ENCODE data around the gene SDF4. TPM values are rescaled to one million over a fixed set of nuclear protein-coding genes. Genes with fewer than 3 reads are reported as not detected.

Gene SDF4
- total and polyA plus RNA-seq, 2 donors (not counting 1 experiment from before 2014, with no cell fraction given) = 127 to 133 TPM

DNA sequence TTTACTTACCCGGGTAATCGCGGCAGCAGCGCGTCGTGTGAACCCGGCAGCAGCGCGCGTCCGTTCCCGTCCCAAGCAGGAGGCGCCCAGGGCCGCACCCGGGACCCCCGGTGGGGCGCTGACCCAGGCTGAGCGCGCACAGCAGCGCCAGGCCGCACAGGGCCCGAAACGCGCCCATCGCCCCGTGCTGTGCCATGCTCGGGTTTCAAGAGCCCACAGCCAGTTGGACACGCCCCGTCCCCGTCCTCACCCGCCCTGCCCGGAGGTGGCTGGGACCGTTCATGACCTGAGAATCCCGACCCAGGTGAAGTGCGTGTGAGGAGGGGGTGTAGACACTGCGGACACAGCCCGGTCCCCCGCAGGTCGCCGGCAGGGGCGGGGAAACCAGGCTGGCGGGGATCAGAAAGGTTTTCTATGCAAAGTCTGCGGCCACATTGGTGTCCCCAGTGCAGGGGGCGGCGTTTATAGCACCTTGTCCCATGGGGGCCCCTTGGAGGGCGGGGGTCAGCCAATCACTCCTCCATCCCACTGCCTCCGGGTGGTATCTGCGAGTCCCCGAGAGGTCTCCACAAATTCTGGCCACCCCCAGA lies 25.3 kb downstream of the SDF4 start, which contains the start of gene TNFRSF18:
TNFRSF18 (minus strand) TSS at position 217 of the 590 bp plus-strand sequence; CDS start at position 196, 21 bp downstream.
- no peaks in the 10 kb centered on the region for H3K27me3 ChIP-seq (ENCODE audit: control insufficient read depth, insufficient read depth, low read length)
- no peak within 1 kb of the TSS for H2AFZ ChIP-seq (ENCODE audit: low read length)
- no peak within 1 kb of the TSS for H3K27ac ChIP-seq (ENCODE audit: insufficient read depth, low read length)
- H3K4me1 ChIP-seq (ENCODE audit: control insufficient read depth, extremely low read depth, insufficient read depth, low read length) = peaks cover 6% of the 10 kb centered on the region
- no peaks in the 10 kb centered on the region for H4K20me1 ChIP-seq (ENCODE audit: control insufficient read depth, extremely low read depth, insufficient read depth, low read length)
- peak within 1 kb of the TSS; percentile 44 for H3K4me2 ChIP-seq (ENCODE audit: extremely low read depth, insufficient read depth, low read length)
- DNase-seq (ENCODE audit: low read depth in 2 of 2) = peak; percentile 6 to 17
- H3K79me2 ChIP-seq (ENCODE audit: control insufficient read depth, insufficient read depth, low read length) = no peaks in the 10 kb centered on the region
- TF ChIP-seq EZH2 (IDR thresholded peaks at IDR 0.05; ENCODE audit: low read length, missing control alignments) = peak; percentile 34
- TF ChIP-seq, protein P1, sequence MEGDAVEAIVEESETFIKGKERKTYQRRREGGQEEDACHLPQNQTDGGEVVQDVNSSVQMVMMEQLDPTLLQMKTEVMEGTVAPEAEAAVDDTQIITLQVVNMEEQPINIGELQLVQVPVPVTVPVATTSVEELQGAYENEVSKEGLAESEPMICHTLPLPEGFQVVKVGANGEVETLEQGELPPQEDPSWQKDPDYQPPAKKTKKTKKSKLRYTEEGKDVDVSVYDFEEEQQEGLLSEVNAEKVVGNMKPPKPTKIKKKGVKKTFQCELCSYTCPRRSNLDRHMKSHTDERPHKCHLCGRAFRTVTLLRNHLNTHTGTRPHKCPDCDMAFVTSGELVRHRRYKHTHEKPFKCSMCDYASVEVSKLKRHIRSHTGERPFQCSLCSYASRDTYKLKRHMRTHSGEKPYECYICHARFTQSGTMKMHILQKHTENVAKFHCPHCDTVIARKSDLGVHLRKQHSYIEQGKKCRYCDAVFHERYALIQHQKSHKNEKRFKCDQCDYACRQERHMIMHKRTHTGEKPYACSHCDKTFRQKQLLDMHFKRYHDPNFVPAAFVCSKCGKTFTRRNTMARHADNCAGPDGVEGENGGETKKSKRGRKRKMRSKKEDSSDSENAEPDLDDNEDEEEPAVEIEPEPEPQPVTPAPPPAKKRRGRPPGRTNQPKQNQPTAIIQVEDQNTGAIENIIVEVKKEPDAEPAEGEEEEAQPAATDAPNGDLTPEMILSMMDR (conservative IDR thresholded peaks at IDR 0.05 in 1 of 2, IDR thresholded peaks at IDR 0.05 in 1 of 2; ENCODE audit: low read depth in 1 of 2, low read length in 2 of 2) = no peak
- H3K36me3 ChIP-seq (ENCODE audit: control insufficient read depth, insufficient read depth, low read length) = no peaks in the 10 kb centered on the region
- peak within 1 kb of the TSS in 1 of 4 experiments; percentile 2 for H3K4me3 ChIP-seq (replicated peaks in 1 of 4; ENCODE audit: control extremely low read depth in 1 of 4, insufficient read depth in 1 of 4, low read depth in 3 of 4, low read length in 4 of 4)
- H3K9me3 ChIP-seq (ENCODE audit: control insufficient read depth, insufficient read depth, low read depth, low read length) = no peaks in the 10 kb centered on the region
- no peak within 1 kb of the TSS for H3K9ac ChIP-seq (ENCODE audit: insufficient read depth, low read length)

GRCh38 chr1:1205769-1206375 lies 25.9 kb downstream of the SDF4 start:
- Histone ChIP-seq H3K9me3 (ENCODE audit: control insufficient read depth, insufficient read depth, low read depth, low read length) (no peaks in the 10 kb centered on the region), H3K4me1 (ENCODE audit: control insufficient read depth, extremely low read depth, insufficient read depth, low read length) (peaks cover 6% of the 10 kb centered on the region), H3K4me3 (replicated peaks in 1 of 4; ENCODE audit: control extremely low read depth in 1 of 4, insufficient read depth in 1 of 4, low read depth in 3 of 4, low read length in 4 of 4) (no peak overlapping the region), H3K9ac (ENCODE audit: insufficient read depth, low read length) (no peak overlapping the region), H2AFZ (ENCODE audit: low read length) (no peak overlapping the region), H3K27me3 (ENCODE audit: control insufficient read depth, insufficient read depth, low read length) (no peaks in the 10 kb centered on the region), H3K79me2 (ENCODE audit: control insufficient read depth, insufficient read depth, low read length) (no peaks in the 10 kb centered on the region), H4K20me1 (ENCODE audit: control insufficient read depth, extremely low read depth, insufficient read depth, low read length) (no peaks in the 10 kb centered on the region), H3K27ac (ENCODE audit: insufficient read depth, low read length) (no peak overlapping the region), H3K4me2 (ENCODE audit: extremely low read depth, insufficient read depth, low read length) (no peak overlapping the region), H3K36me3 (ENCODE audit: control insufficient read depth, insufficient read depth, low read length) (no peaks in the 10 kb centered on the region)
- TF ChIP-seq EZH2 (IDR thresholded peaks at IDR 0.05; ENCODE audit: low read length, missing control alignments) = peak; percentile 12
- TF ChIP-seq, protein P1 (conservative IDR thresholded peaks at IDR 0.05 in 1 of 2, IDR thresholded peaks at IDR 0.05 in 1 of 2; ENCODE audit: low read depth in 1 of 2, low read length in 2 of 2) = no peak
- DNase-seq (ENCODE audit: low read depth in 2 of 2) = no peak

DNA sequence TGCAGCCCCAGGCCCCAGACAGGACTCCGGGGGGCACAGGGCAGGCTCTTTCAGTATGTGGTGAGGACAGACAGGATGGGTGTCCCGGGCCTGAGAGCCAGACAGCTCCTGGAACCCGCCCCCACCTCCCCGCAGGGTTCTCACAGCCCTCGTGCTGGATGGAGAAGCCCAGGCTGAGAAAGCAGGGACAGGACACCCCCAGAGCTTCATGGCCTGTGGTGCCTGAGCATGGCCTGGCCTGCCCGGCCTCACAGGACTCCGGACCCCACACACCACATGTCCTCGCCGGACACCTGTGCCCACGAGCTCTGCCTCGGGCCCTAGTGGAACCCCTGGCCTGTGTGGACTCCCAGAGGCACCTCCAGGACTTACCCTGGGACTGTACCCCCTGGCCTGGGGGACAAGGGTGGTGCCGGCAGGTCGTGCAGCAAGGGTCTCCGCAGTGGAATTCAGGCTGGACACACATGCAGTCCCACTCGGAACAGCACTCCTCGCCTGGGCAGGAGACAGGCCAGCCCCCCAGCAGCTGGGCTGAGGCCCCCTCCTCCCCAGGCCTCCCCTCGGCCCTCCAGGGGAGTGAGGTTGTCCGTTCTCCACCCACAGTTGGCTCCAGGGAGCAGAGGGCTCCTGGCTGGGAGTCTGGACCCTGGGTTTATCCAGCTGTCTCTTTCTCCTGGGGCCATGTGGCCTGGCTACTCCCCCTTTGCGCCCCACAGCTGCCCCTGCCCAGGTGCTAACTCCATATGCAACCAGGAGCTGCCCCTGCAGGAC lies 26.6 kb downstream of the SDF4 start:
- Histone ChIP-seq H3K27me3 (ENCODE audit: control insufficient read depth, insufficient read depth, low read length) (no peaks in the 10 kb centered on the region), H2AFZ (ENCODE audit: low read length) (no peak overlapping the region), H3K79me2 (ENCODE audit: control insufficient read depth, insufficient read depth, low read length) (no peaks in the 10 kb centered on the region), H3K27ac (ENCODE audit: insufficient read depth, low read length) (no peak overlapping the region), H4K20me1 (ENCODE audit: control insufficient read depth, extremely low read depth, insufficient read depth, low read length) (no peaks in the 10 kb centered on the region), H3K4me1 (ENCODE audit: control insufficient read depth, extremely low read depth, insufficient read depth, low read length) (peaks cover 6% of the 10 kb centered on the region), H3K4me3 (replicated peaks in 1 of 4; ENCODE audit: control extremely low read depth in 1 of 4, insufficient read depth in 1 of 4, low read depth in 3 of 4, low read length in 4 of 4) (no peak overlapping the region), H3K4me2 (ENCODE audit: extremely low read depth, insufficient read depth, low read length) (no peak overlapping the region), H3K9ac (ENCODE audit: insufficient read depth, low read length) (no peak overlapping the region), H3K36me3 (ENCODE audit: control insufficient read depth, insufficient read depth, low read length) (no peaks in the 10 kb centered on the region), H3K9me3 (ENCODE audit: control insufficient read depth, insufficient read depth, low read depth, low read length) (no peaks in the 10 kb centered on the region)
- no peak for DNase-seq (ENCODE audit: low read depth in 2 of 2)
- no peak for TF ChIP-seq EZH2 (IDR thresholded peaks at IDR 0.05; ENCODE audit: low read length, missing control alignments)
- TF ChIP-seq, protein P1 (conservative IDR thresholded peaks at IDR 0.05 in 1 of 2, IDR thresholded peaks at IDR 0.05 in 1 of 2; ENCODE audit: low read depth in 1 of 2, low read length in 2 of 2) = no peak

All from fibroblast of lung (primary cell).